HepG2 (cell line): ENCODE results near the gene EBF3. TPM values are rescaled to one million over a fixed set of nuclear protein-coding genes. Genes with fewer than 3 reads are reported as not detected.

Experiments used
- ATAC-seq: fragments of 200-7000 bp; cut with Tn5 transposase; 3 replicates; pipeline ENCODE4 v1.9.1; 2020; ENCODE audit warnings: mild to moderate bottlenecking, moderate library complexity
- BruUV-seq: library from RNA; stranded (reverse); fragments of 400-500 nt; replicated peaks from 2 replicates; lab custom pipeline; 2021; lab: Mats Ljungman, UMichigan
- CTCF ChIA-PET: fragments of 300-600 bp; formaldehyde crosslinking; extraction: SDS; loops from one replicate; lab custom pipeline; 2021; ENCODE audit warnings: low total read pairs, inconsistent platforms, low intra/inter-chr PET ratio; lab: Yijun Ruan, JAX
- POLR2A ChIA-PET: fragments of 350-600 bp; sonication (Branson Sonifier 250); formaldehyde crosslinking; loops from one replicate; lab custom pipeline; 2020; ENCODE audit warnings: antibody characterized with exemption, inconsistent platforms; lab: Yijun Ruan, JAX
- DNase-seq: peaks from one replicate; pipeline ENCODE4 v3.0.0-alpha.2; 2015; ENCODE audit warnings: low spot score
- FAIRE-seq: peaks from 3 replicates; lab custom pipeline; 2011; peaks lifted over from hg19 to GRCh38; lab: Jason Lieb, UNC
- H2AFZ ChIP-seq: one replicate; pipeline ENCODE4 v1.6.1; 2011; ENCODE audit warnings: low read length, inconsistent platforms
- H3K27ac ChIP-seq: fragments of 300-600 bp; 3 replicates; pipeline ENCODE4 v1.8.0; 2011; ENCODE audit warnings: mixed run types, mild to moderate bottlenecking, mixed read lengths, low read length, inconsistent platforms; ENCODE audit not compliant: insufficient read depth; ENCODE audit errors: extremely low read length
- H3K27me3 ChIP-seq, 2 experiments: fragments of 200-600 bp in 1 of 2; 2 replicates in 1 of 2; 3 replicates in 1 of 2; pipeline versions ENCODE4 v1.6.0 to v1.8.0; 2011; ENCODE audit warnings: low read length in 2 of 2, mild to moderate bottlenecking in 2 of 2, moderate library complexity in 2 of 2, inconsistent platforms in 1 of 2; ENCODE audit not compliant: insufficient read depth in 2 of 2, control insufficient read depth in 1 of 2
- H3K36me3 ChIP-seq, 2 experiments: fragments of 200-600 bp in 1 of 2; replicated peaks in 1 of 2; 2 replicates in 1 of 2; 3 replicates in 1 of 2; pipeline versions ENCODE4 v1.5.1 to v1.8.0; 2011; ENCODE audit warnings: low read length in 2 of 2, inconsistent platforms in 1 of 2; ENCODE audit not compliant: insufficient read depth in 2 of 2, control insufficient read depth in 1 of 2
- H3K4me1 ChIP-seq: 2 replicates; pipeline ENCODE4 v1.5.1; 2012; ENCODE audit warnings: low read length, inconsistent platforms; ENCODE audit not compliant: insufficient read depth
- H3K4me2 ChIP-seq: 2 replicates; pipeline ENCODE4 v1.6.0; 2011; ENCODE audit warnings: low read depth, low read length, inconsistent platforms
- H3K4me3 ChIP-seq, 3 experiments: fragments of 200-600 bp in 1 of 3; sonication (generic), shearing (Covaris generic) in 1 of 3; replicated peaks in 1 of 3; 2 replicates each; pipeline ENCODE4 v1.5.1; 2011 to 2016; ENCODE audit warnings: low read length in 3 of 3, inconsistent platforms in 2 of 3, low read depth in 2 of 3, mild to moderate bottlenecking in 2 of 3, control low read depth in 1 of 3, mixed read lengths in 1 of 3; ENCODE audit not compliant: insufficient read depth in 1 of 3
- H3K79me2 ChIP-seq: one replicate; pipeline ENCODE4 v1.6.1; 2011; ENCODE audit warnings: low read length, inconsistent platforms; ENCODE audit not compliant: insufficient read depth
- H3K9ac ChIP-seq: 2 replicates; pipeline ENCODE4 v1.6.0; 2011; ENCODE audit warnings: mild to moderate bottlenecking, low read depth, low read length, inconsistent platforms; ENCODE audit not compliant: insufficient read depth
- H3K9me3 ChIP-seq: 2 replicates; pipeline ENCODE4 v1.5.1; 2012; ENCODE audit warnings: mild to moderate bottlenecking, low read length
- H4K20me1 ChIP-seq: 2 replicates; pipeline ENCODE4 v1.6.0; 2011; ENCODE audit warnings: inconsistent platforms, mild to moderate bottlenecking, low read length, moderate library complexity; ENCODE audit not compliant: insufficient read depth
- ARNT2 ChIP-seq: sonication (generic); formaldehyde crosslinking; IDR thresholded peaks from 2 replicates; pipeline ENCODE4 v1.8.0; 2022; ENCODE audit warnings: mild to moderate bottlenecking, low read depth, missing genetic modification reagents, moderate library complexity
- HOXA9 ChIP-seq: sonication (generic); formaldehyde crosslinking; IDR thresholded peaks from 2 replicates; pipeline ENCODE4 v1.8.1; 2022; ENCODE audit warnings: missing genetic modification reagents, mild to moderate bottlenecking, moderate library complexity, borderline replicate concordance
- SPEN ChIP-seq: sonication (generic); formaldehyde crosslinking; IDR thresholded peaks from 2 replicates; pipeline ENCODE4 v1.5.1; 2020; ENCODE audit warnings: low read depth, mild to moderate bottlenecking, missing genetic modification reagents
- ZEB1 ChIP-seq: IDR thresholded peaks from 2 replicates; pipeline ENCODE4 v1.6.1; 2012; ENCODE audit warnings: mild to moderate bottlenecking, low read depth, inconsistent platforms; ENCODE audit not compliant: insufficient replicate concordance
- ZNF251 ChIP-seq: sonication (generic); formaldehyde crosslinking; IDR thresholded peaks from 2 replicates; pipeline ENCODE4 v1.9.0; 2021; ENCODE audit warnings: mild to moderate bottlenecking, missing genetic modification reagents
- ZNF333 ChIP-seq: sonication (generic); formaldehyde crosslinking; IDR thresholded peaks from 2 replicates; pipeline ENCODE4 v1.4.0; 2020; ENCODE audit warnings: mild to moderate bottlenecking, missing genetic modification reagents, borderline replicate concordance
- WGBS: methylation state at CpG from one replicate; pipeline ENCODE4 v1.1.6; 2017; ENCODE audit warnings: low lambda C conversion rate; 5-methylcytosine and 5-hydroxymethylcytosine counted together
- in situ Hi-C: cut with HindIII; loops from 2 replicates; pipeline ENCODE4 v1.10.0; 2017; ENCODE audit warnings: low pct_unique_long_range_greater_than_20kb; ENCODE audit not compliant: extremely low pct_ligation_motif_present
- intact Hi-C: fragments of 100-400 bp; cut with micrococcal nuclease; formaldehyde crosslinking; loops from one replicate; pipeline ENCODE4 v1.10.0; 2022; ENCODE audit not compliant: unreplicated experiment
- polyA plus RNA-seq, 8 experiments: library from polyadenylated mRNA; depleted of rRNA in 3 of 8; stranded (reverse) in 7 of 8; unstranded in 1 of 8; fragments of >200 nt; fragmentation: Illumina TruSeq in 4 of 8; extraction: Trizol in 4 of 8; gene quantifications; 2 replicates each; pipeline versions ENCODE4 v1.2.1 to v1.2.3, GENCODE V29; 2011 to 2016; ENCODE audit warnings: low read depth in 4 of 8, missing spikeins in 1 of 8, mixed read lengths in 1 of 8; ENCODE audit not compliant: insufficient read depth in 1 of 8
- total RNA-seq, 5 experiments: library from RNA; depleted of rRNA; stranded (reverse); fragments of >200 nt; fragmentation: Illumina TruSeq; extraction: Trizol; gene quantifications; 2 replicates each; pipeline ENCODE4 v1.2.3, GENCODE V29; 2016; ENCODE audit warnings: low read depth in 1 of 5
- TF ChIP-seq, protein P1 (sequence below): sonication (generic); formaldehyde crosslinking; conservative IDR thresholded peaks from 2 replicates; pipeline ENCODE4 v1.8.1; 2023; ENCODE audit warnings: missing genetic modification reagents
- TF ChIP-seq, protein P2 (sequence below): sonication (generic); formaldehyde crosslinking; IDR thresholded peaks from 2 replicates; pipeline ENCODE4 v1.5.1; 2020; ENCODE audit warnings: missing genetic modification reagents, mild to moderate bottlenecking, borderline replicate concordance
- TF ChIP-seq, protein P3 (sequence below): sonication (generic); formaldehyde crosslinking; IDR thresholded peaks from 2 replicates; pipeline ENCODE4 v1.4.0; 2020; ENCODE audit warnings: missing genetic modification reagents
- TF ChIP-seq, protein P4 (sequence below): sonication (generic); formaldehyde crosslinking; IDR thresholded peaks from 2 replicates; pipeline ENCODE4 v1.5.1; 2020; ENCODE audit warnings: mild to moderate bottlenecking, missing genetic modification reagents, borderline replicate concordance

Gene EBF3
- total and polyA plus RNA-seq, 2 of the 13 experiments (the other 11 are each of a cell fraction or from before 2014, with no cell fraction given) = not detected

DNA sequence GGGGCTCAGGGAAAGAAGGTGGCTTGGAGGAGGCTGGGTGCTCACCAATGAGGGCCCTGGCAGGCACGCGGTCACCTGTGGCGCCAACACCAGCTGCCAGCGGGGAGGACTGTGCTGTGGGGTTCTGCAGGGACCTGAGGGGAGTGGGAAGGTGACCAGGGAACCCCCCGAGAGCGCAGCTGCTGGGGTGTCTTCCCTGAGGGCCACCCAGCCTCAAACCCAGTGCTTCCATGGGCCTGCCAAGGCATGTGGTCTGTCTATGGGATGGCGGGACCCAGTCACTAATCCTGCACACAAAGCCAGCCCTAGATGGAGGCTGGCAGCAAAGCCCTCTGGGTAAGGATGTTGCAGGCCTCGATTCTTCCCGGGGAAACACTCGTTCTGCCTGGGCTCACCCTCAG is 117.1 kb downstream of the EBF3 start (continued):
- TF ChIP-seq, protein P1, sequence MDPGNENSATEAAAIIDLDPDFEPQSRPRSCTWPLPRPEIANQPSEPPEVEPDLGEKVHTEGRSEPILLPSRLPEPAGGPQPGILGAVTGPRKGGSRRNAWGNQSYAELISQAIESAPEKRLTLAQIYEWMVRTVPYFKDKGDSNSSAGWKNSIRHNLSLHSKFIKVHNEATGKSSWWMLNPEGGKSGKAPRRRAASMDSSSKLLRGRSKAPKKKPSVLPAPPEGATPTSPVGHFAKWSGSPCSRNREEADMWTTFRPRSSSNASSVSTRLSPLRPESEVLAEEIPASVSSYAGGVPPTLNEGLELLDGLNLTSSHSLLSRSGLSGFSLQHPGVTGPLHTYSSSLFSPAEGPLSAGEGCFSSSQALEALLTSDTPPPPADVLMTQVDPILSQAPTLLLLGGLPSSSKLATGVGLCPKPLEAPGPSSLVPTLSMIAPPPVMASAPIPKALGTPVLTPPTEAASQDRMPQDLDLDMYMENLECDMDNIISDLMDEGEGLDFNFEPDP (CRISPR knock-in tag) = no peak
- TF ChIP-seq SPEN = no peak

DNA sequence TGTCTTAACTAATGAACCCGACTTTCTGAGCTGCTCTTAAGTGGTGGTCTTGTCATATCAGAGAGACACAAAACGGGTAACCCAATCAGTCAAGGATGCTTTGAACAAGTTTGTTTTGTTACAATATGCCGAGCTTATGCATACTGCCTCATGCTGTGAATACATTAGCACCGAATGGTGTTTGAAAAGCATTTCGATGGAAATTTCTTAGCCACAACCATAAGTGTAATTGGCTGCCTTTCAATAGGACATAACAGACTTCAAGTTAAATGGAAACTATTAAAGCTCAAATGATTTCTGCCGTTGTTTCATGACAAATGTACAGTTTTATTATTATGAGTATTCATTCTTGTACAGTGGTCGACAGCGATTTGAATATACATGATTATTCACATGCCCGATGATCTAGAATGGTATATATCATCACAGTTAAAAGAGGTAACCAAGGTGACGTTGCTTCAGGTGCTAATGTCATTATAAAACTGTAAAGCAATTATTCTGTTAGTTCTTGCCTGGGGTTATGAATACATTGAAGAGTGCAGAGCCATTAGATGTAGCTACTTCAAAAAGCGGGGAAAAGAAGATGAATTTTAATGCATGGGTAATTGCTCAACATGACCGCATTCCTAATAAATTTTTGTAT is 118.8 kb downstream of the EBF3 start:
- ChIA-PET POLR2A (no interaction called here), CTCF (no interaction called here)
- Histone ChIP-seq H3K36me3 (no peaks in the 10 kb centered on the region), H3K4me2 (no peak overlapping the region), H4K20me1 (no peaks in the 10 kb centered on the region), H3K4me1 (no peaks in the 10 kb centered on the region), H3K4me3 (no peak overlapping the region), H2AFZ (no peak overlapping the region), H3K27me3 (peaks cover 2 to 31% of the 10 kb centered on the region in 2 experiments; a peak in 4 of 5 replicates), H3K27ac (no peak overlapping the region), H3K9me3 (no peaks in the 10 kb centered on the region), H3K79me2 (no peaks in the 10 kb centered on the region), H3K9ac (no peak overlapping the region)
- in situ Hi-C loops (no loop called here), intact Hi-C loops (no loop called here)
- no peak for ATAC-seq
- no peak for DNase-seq
- 29% methylated on average over 12 of the region's 12 CpGs for WGBS
- no TSS peak for BruUV-seq
- FAIRE-seq = no peak
- TF ChIP-seq, protein P2, sequence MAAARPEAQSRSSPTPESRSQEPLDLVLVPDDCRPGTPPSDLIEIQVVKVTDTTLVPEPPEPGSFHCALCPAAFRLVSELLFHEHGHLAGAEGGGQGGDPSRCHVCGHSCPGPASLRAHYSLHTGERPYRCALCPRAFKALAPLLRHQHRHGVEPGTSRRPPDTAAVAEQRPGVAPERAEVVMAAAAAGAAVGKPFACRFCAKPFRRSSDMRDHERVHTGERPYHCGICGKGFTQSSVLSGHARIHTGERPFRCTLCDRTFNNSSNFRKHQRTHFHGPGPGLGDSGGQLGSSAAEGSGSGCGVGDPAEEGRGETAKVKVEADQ (CRISPR knock-in tag) = no peak
- no peak for TF ChIP-seq ZNF333 (CRISPR knock-in tag)
- no peak for TF ChIP-seq HOXA9 (CRISPR knock-in tag)
- no peak for TF ChIP-seq ARNT2
- no peak for TF ChIP-seq ZNF251 (CRISPR knock-in tag)
- TF ChIP-seq, protein P3, sequence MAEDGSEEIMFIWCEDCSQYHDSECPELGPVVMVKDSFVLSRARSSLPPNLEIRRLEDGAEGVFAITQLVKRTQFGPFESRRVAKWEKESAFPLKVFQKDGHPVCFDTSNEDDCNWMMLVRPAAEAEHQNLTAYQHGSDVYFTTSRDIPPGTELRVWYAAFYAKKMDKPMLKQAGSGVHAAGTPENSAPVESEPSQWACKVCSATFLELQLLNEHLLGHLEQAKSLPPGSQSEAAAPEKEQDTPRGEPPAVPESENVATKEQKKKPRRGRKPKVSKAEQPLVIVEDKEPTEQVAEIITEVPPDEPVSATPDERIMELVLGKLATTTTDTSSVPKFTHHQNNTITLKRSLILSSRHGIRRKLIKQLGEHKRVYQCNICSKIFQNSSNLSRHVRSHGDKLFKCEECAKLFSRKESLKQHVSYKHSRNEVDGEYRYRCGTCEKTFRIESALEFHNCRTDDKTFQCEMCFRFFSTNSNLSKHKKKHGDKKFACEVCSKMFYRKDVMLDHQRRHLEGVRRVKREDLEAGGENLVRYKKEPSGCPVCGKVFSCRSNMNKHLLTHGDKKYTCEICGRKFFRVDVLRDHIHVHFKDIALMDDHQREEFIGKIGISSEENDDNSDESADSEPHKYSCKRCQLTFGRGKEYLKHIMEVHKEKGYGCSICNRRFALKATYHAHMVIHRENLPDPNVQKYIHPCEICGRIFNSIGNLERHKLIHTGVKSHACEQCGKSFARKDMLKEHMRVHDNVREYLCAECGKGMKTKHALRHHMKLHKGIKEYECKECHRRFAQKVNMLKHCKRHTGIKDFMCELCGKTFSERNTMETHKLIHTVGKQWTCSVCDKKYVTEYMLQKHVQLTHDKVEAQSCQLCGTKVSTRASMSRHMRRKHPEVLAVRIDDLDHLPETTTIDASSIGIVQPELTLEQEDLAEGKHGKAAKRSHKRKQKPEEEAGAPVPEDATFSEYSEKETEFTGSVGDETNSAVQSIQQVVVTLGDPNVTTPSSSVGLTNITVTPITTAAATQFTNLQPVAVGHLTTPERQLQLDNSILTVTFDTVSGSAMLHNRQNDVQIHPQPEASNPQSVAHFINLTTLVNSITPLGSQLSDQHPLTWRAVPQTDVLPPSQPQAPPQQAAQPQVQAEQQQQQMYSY (CRISPR knock-in tag) = no peak
- TF ChIP-seq ZEB1 = no peak
- TF ChIP-seq, protein P4, sequence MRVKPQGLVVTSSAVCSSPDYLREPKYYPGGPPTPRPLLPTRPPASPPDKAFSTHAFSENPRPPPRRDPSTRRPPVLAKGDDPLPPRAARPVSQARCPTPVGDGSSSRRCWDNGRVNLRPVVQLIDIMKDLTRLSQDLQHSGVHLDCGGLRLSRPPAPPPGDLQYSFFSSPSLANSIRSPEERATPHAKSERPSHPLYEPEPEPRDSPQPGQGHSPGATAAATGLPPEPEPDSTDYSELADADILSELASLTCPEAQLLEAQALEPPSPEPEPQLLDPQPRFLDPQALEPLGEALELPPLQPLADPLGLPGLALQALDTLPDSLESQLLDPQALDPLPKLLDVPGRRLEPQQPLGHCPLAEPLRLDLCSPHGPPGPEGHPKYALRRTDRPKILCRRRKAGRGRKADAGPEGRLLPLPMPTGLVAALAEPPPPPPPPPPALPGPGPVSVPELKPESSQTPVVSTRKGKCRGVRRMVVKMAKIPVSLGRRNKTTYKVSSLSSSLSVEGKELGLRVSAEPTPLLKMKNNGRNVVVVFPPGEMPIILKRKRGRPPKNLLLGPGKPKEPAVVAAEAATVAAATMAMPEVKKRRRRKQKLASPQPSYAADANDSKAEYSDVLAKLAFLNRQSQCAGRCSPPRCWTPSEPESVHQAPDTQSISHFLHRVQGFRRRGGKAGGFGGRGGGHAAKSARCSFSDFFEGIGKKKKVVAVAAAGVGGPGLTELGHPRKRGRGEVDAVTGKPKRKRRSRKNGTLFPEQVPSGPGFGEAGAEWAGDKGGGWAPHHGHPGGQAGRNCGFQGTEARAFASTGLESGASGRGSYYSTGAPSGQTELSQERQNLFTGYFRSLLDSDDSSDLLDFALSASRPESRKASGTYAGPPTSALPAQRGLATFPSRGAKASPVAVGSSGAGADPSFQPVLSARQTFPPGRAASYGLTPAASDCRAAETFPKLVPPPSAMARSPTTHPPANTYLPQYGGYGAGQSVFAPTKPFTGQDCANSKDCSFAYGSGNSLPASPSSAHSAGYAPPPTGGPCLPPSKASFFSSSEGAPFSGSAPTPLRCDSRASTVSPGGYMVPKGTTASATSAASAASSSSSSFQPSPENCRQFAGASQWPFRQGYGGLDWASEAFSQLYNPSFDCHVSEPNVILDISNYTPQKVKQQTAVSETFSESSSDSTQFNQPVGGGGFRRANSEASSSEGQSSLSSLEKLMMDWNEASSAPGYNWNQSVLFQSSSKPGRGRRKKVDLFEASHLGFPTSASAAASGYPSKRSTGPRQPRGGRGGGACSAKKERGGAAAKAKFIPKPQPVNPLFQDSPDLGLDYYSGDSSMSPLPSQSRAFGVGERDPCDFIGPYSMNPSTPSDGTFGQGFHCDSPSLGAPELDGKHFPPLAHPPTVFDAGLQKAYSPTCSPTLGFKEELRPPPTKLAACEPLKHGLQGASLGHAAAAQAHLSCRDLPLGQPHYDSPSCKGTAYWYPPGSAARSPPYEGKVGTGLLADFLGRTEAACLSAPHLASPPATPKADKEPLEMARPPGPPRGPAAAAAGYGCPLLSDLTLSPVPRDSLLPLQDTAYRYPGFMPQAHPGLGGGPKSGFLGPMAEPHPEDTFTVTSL (CRISPR knock-in tag) = no peak
